LNCaP clone FGC (cell line): Measurements from ENCODE around the gene CYP39A1.

Experiments used
- DNase-seq: peaks from one replicate; pipeline ENCODE4 v3.0.0-alpha.2; 2011; ENCODE audit warnings: low read depth
- H3K4me3 ChIP-seq: 2 replicates; pipeline ENCODE4 v1.5.1; 2011; ENCODE audit warnings: mild to moderate bottlenecking, low read depth, low read length, control low read depth
- CTCF ChIP-seq: IDR thresholded peaks from 2 replicates; pipeline ENCODE4 v1.5.1; 2012; ENCODE audit warnings: mild to moderate bottlenecking; ENCODE audit not compliant: control insufficient read depth, insufficient read depth; ENCODE audit errors: extremely low read depth

Gene CYP39A1

DNA sequence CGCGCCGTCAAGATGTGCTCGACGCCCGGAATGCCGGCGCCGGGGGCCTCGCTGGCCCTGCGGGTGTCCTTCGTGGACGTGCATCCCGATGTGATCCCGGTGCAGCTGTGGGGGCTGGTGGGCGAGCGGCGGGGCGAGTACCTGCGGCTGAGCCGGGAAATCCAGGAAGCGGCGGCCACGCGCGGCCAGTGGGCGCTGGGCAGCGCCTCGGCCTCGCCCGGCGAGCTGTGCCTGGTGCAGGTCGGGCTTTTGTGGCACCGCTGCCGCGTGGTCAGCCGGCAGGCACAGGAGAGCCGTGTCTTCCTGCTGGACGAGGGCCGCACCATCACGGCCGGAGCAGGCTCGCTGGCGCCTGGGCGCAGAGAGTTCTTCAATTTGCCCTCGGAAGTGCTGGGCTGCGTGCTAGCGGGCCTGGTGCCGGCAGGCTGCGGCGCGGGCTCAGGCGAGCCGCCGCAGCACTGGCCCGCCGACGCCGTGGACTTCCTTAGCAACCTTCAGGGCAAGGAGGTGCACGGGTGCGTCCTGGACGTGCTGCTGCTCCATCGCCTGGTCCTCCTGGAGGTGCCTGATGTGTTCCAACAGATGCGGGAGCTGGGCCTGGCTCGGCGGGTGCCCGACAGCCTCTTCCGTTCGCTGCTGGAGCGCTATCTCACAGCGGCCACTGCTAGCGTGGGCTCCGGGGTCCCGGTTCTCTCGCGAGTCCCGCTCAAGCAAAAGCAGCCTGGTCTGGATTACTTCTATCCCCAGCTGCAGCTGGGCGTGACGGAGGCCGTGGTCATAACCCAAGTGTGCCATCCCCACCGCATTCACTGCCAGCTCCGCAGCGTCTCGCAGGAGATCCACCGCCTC is 35.7 kb upstream of the CYP39A1 start:
- no peak for DNase-seq
- no peak for TF ChIP-seq CTCF
- no peak overlapping the region for H3K4me3 ChIP-seq

DNA sequence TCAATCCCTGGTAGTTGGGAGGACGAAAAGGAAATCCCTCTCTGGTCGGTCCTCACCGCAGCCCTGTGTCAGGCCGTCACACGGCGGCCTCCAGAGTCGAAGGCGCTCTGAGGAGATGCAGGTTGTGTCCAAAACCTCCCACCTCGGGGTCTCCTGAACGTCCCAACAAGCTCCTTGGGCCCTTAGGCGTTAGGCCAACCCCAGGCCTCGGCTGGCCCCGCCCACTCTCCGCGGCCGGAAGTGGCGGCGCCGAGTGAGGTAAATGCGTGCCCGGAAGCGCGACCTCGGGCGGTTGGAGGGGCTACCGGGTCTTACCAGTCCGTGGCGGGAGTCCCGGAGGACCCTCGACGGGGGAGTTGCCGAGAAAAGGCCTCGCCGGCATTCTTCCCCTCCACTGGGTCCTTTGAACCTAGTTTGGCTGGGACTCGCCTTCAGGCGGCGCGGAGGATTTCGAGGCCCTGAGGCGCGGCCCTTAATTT is 35.0 kb upstream of the CYP39A1 start, which contains the start of gene TDRD6:
Gene TDRD6, plus strand, starts transcription at position 267 of the 479 bp plus-strand sequence. CDS start 244 bp downstream, outside the sequence.
- TF ChIP-seq CTCF, result no peak
- no peak for DNase-seq
- no peak within 1 kb of the TSS for H3K4me3 ChIP-seq

DNA sequence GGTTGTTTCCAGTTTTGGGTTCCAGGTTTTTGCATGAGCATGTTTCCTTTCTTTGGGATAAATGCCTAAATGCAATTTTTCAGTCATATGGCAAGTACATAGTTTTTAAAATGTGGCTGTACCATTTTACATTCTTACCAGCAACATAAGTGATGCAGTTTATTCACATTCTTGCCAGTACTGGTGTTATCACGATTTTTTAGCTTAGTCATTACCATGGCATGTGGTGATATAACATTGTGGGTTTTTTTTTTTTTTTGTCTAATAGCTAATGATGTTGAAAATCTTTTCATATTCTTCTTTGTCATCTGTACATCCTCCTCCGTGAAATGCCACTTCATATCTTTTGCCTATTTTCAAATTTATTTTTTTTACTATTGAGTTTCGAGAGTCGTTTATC is 32.2 kb upstream of the CYP39A1 start:
- no peak overlapping the region for H3K4me3 ChIP-seq
- no peak for DNase-seq
- TF ChIP-seq CTCF, result no peak

- peak; percentile 30; the same call in 1 of the 2 replicates for TF ChIP-seq CTCF
- no peak for DNase-seq
Measured at GRCh38 chr6:46677314-46677654, 24.7 kb upstream of the CYP39A1 start.

GRCh38 chr6:46676604-46677313 is 24.1 kb upstream of the CYP39A1 start:
- H3K4me3 ChIP-seq, result no peak overlapping the region
- no peak for TF ChIP-seq CTCF
- no peak for DNase-seq

More at GRCh38 chr6:46677314-46677654, 24.7 kb upstream of the CYP39A1 start:
- no peak overlapping the region for H3K4me3 ChIP-seq

GRCh38 chr6:46674410-46674809 is 21.8 kb upstream of the CYP39A1 start:
- TF ChIP-seq CTCF, result no peak
- H3K4me3 ChIP-seq, result no peak overlapping the region
- DNase-seq, result no peak

GRCh38 chr6:46667377-46667776 is 14.8 kb upstream of the CYP39A1 start:
- no peak for TF ChIP-seq CTCF
- no peak for DNase-seq
- no peak overlapping the region for H3K4me3 ChIP-seq
